Measurements from ENCODE around the gene RNF224.

DNA sequence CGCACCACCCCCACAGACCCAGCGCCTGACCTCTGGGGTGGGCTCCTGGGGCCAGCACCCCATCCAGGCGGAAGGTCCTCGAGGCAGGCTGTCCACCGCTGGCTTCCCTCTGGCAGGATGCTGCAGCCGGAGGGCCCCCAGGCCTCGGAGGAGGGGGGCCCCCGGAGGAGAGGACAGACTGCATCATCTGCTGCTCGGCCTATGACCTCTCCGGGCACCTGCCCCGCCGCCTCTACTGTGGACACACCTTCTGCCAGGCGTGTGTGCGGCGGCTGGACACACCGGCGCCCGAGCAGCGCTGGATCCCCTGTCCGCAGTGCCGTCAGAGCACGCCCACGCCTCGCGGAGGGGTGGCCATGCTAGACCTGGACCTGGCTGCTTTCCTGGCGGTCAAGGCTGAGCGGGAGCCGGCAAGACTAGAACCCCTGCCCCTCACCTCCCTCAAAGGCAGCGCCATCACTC is 1.2 kb downstream of the RNF224 start:
- TF ChIP-seq, protein P1, sequence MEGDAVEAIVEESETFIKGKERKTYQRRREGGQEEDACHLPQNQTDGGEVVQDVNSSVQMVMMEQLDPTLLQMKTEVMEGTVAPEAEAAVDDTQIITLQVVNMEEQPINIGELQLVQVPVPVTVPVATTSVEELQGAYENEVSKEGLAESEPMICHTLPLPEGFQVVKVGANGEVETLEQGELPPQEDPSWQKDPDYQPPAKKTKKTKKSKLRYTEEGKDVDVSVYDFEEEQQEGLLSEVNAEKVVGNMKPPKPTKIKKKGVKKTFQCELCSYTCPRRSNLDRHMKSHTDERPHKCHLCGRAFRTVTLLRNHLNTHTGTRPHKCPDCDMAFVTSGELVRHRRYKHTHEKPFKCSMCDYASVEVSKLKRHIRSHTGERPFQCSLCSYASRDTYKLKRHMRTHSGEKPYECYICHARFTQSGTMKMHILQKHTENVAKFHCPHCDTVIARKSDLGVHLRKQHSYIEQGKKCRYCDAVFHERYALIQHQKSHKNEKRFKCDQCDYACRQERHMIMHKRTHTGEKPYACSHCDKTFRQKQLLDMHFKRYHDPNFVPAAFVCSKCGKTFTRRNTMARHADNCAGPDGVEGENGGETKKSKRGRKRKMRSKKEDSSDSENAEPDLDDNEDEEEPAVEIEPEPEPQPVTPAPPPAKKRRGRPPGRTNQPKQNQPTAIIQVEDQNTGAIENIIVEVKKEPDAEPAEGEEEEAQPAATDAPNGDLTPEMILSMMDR (IDR thresholded peaks at IDR 0.05), result no peak
- no peak for TF ChIP-seq POLR2A (IDR thresholded peaks at IDR 0.05)

Measured in adrenal gland (tissue), 5 donors.